Gastrocnemius medialis (tissue), 4 donors: Measurements from ENCODE around the gene DMPK. TPM values are rescaled to one million over a fixed set of nuclear protein-coding genes. Genes with fewer than 3 reads are reported as not detected.

Source experiments
- ATAC-seq, 2 donors: fragments of 150-250 bp; one replicate each; pipeline ENCODE4 v1.9.1; 2016
- DNase-seq, 2 donors: peaks; one replicate each; pipeline ENCODE4 v3.0.0-alpha.2; 2019
- H3K27ac ChIP-seq, 4 donors: fragments of 200-600 bp; sonication (generic); 1 replicate in 1 of 4; 2 replicates in 3 of 4; pipeline ENCODE4 v1.5.1; 2016 to 2018; ENCODE audit warnings: mild to moderate bottlenecking in 2 of 4, moderate library complexity in 1 of 4
- H3K27me3 ChIP-seq, 3 donors: fragments of 200-600 bp; sonication (generic) in 2 of 3; 1 replicate in 1 of 3; 2 replicates in 2 of 3; pipeline versions ENCODE4 v1.5.1 to v1.6.0; 2016 to 2019; ENCODE audit warnings: mild to moderate bottlenecking in 1 of 3, moderate library complexity in 1 of 3
- H3K36me3 ChIP-seq, 2 donors: fragments of 200-600 bp; sonication (generic) in 1 of 2; one replicate each; pipeline ENCODE4 v1.5.1; 2017 to 2018
- H3K4me1 ChIP-seq, 2 donors: fragments of 200-600 bp; sonication (generic) in 1 of 2; one replicate each; pipeline ENCODE4 v1.5.1; 2016 to 2017; ENCODE audit warnings: mild to moderate bottlenecking in 2 of 2
- H3K4me3 ChIP-seq, 4 donors: fragments of 200-600 bp; sonication (generic) in 3 of 4; 1 replicate in 1 of 4; 2 replicates in 3 of 4; pipeline ENCODE4 v1.5.1; 2016 to 2019; ENCODE audit warnings: mild to moderate bottlenecking in 2 of 4
- H3K9me3 ChIP-seq, 3 donors: fragments of 200-600 bp; sonication (generic) in 2 of 3; 1 replicate in 1 of 3; 2 replicates in 2 of 3; pipeline ENCODE4 v1.5.1; 2016 to 2019
- CTCF ChIP-seq, 5 experiments: fragments of 450-650 bp in 3 of 5; fragments of 200-600 bp in 2 of 5; sonication (generic) in 2 of 5; IDR thresholded peaks in 4 of 5; conservative IDR thresholded peaks in 1 of 5; 1 replicate in 4 of 5; 2 replicates in 1 of 5; pipeline ENCODE4 v1.5.1; 2016 to 2019; ENCODE audit warnings: antibody characterized with exemption in 5 of 5, mild to moderate bottlenecking in 3 of 5, moderate library complexity in 3 of 5
- POLR2A ChIP-seq, 2 donors: fragments of 450-650 bp; IDR thresholded peaks; one replicate each; pipeline ENCODE4 v1.6.1; 2017; ENCODE audit warnings: antibody characterized with exemption in 2 of 2, mild to moderate bottlenecking in 2 of 2, moderate library complexity in 2 of 2
- in situ Hi-C, 4 donors: fragments of 200-750 bp; cut with MboI; loops; one replicate each; pipeline versions ENCODE4 v1.15.0 to v1.8.0; 2017; ENCODE audit warnings: low sequenced_read_pairs in 4 of 4
- intact Hi-C: fragments of 100-400 bp; cut with DNase I; formaldehyde crosslinking; loops from one replicate; pipeline ENCODE4 v1.15.1; 2023; ENCODE audit warnings: low total_unique reads
- total RNA-seq, 4 donors: library from RNA; depleted of rRNA; stranded (reverse); fragments of >200 nt; gene quantifications; one replicate each; pipeline versions ENCODE4 v1.1.0 to v1.2.3, GENCODE V29; 2016

Gene DMPK
- total RNA-seq, 4 donors from 2014 or later = 93.0 to 196 (median 116) TPM

GRCh38 chr19:45812297-45812696 is 30.0 kb upstream of the DMPK start:
- TF ChIP-seq CTCF (IDR thresholded peaks at IDR 0.05 in 4 of 5, conservative IDR thresholded peaks at IDR 0.05 in 1 of 5) (no peak), POLR2A (IDR thresholded peaks at IDR 0.05) (no peak)
- Histone ChIP-seq H3K27ac (no peak overlapping the region), H3K4me3 (no peak overlapping the region), H3K27me3 (peaks cover 0 to 11% (median 5%) of the 10 kb centered on the region in 3 donors), H3K4me1 (peaks cover 3% of the 10 kb centered on the region in 2 donors), H3K9me3 (no peaks in the 10 kb centered on the region), H3K36me3 (no peaks in the 10 kb centered on the region)
- DNase-seq (no peak), ATAC-seq (no peak)
- intact Hi-C loops (no loop called here), in situ Hi-C loops (no loop called here)

- no peak for TF ChIP-seq POLR2A (IDR thresholded peaks at IDR 0.05)
- Histone ChIP-seq H3K4me1 (peaks cover 0 to 3% of the 10 kb centered on the region in 2 donors), H3K36me3 (no peaks in the 10 kb centered on the region), H3K27me3 (no peaks in the 10 kb centered on the region), H3K27ac (no peak overlapping the region), H3K4me3 (no peak overlapping the region), H3K9me3 (no peaks in the 10 kb centered on the region)
- no peak for ATAC-seq
- intact Hi-C loops (no loop called here), in situ Hi-C loops (no loop called here)
- DNase-seq = no peak
Measured at GRCh38 chr19:45809643-45810159, 27.4 kb upstream of the DMPK start.

GRCh38 chr19:45805719-45806118 is 23.4 kb upstream of the DMPK start:
- no peak for ATAC-seq
- no peak for DNase-seq
- H3K27me3 ChIP-seq = no peaks in the 10 kb centered on the region

GRCh38 chr19:45804959-45805230 is 22.6 kb upstream of the DMPK start:
- no peak for TF ChIP-seq CTCF (IDR thresholded peaks at IDR 0.05 in 4 of 5, conservative IDR thresholded peaks at IDR 0.05 in 1 of 5)
- no peak for TF ChIP-seq POLR2A (IDR thresholded peaks at IDR 0.05)
- H3K4me3 ChIP-seq = no peak overlapping the region
- no peaks in the 10 kb centered on the region for H3K9me3 ChIP-seq
- in situ Hi-C loops (no loop called here), intact Hi-C loops (no loop called here)
- H3K4me1 ChIP-seq = peaks cover 3 to 5% of the 10 kb centered on the region in 2 donors
- no peak overlapping the region for H3K27ac ChIP-seq
- ATAC-seq (no peak), DNase-seq (no peak)
- no peaks in the 10 kb centered on the region for H3K36me3 ChIP-seq
- H3K27me3 ChIP-seq = no peaks in the 10 kb centered on the region

More at GRCh38 chr19:45805719-45806118, 23.4 kb upstream of the DMPK start:
- Histone ChIP-seq H3K4me1 (peaks cover 0 to 3% of the 10 kb centered on the region in 2 donors), H3K27ac (no peak overlapping the region), H3K4me3 (no peak overlapping the region), H3K9me3 (no peaks in the 10 kb centered on the region), H3K36me3 (no peaks in the 10 kb centered on the region)
- TF ChIP-seq CTCF (IDR thresholded peaks at IDR 0.05 in 4 of 5, conservative IDR thresholded peaks at IDR 0.05 in 1 of 5) (no peak), POLR2A (IDR thresholded peaks at IDR 0.05) (no peak)
- intact Hi-C loops = no loop called here
- in situ Hi-C loops = no loop called here

- Histone ChIP-seq H3K9me3 (no peaks in the 10 kb centered on the region), H3K4me1 (peaks cover 2 to 10% of the 10 kb centered on the region in 2 donors), H3K27me3 (no peaks in the 10 kb centered on the region), H3K36me3 (no peaks in the 10 kb centered on the region), H3K4me3 (no peak overlapping the region), H3K27ac (no peak overlapping the region)
- in situ Hi-C loops = no loop called here
- no peak for TF ChIP-seq POLR2A (IDR thresholded peaks at IDR 0.05)
- no peak for TF ChIP-seq CTCF (IDR thresholded peaks at IDR 0.05 in 4 of 5, conservative IDR thresholded peaks at IDR 0.05 in 1 of 5)
- ATAC-seq (no peak), DNase-seq (no peak)
- intact Hi-C loops = no loop called here
Measured at GRCh38 chr19:45804140-45804958, 22.1 kb upstream of the DMPK start.
